GM11168 (cell line): ENCODE results near the gene AFF3.
"Not testable (repeated sequence)": the region's sequence is repeated elsewhere in the genome, so short reads cannot be mapped to it uniquely, and the experiment has no call there.

Experiments
- in situ Hi-C: fragments of 300-500 bp; cut with MboI; formaldehyde crosslinking; loops from one replicate; pipeline ENCODE4 v1.12.0; 2022; ENCODE audit warnings: low sequenced_read_pairs; ENCODE audit not compliant: unreplicated experiment

The AFF3 gene

GRCh38 chr2:99661761-99662160, 480.6 kb downstream of the AFF3 start:
- in situ Hi-C loops, result not testable (repeated sequence)

- in situ Hi-C loops, result no loop called here
These were observed 481.6 kb downstream of the AFF3 start for GRCh38 chr2:99660616-99661406.

- in situ Hi-C loops, result no loop called here
These were observed 482.5 kb downstream of the AFF3 start for GRCh38 chr2:99659874-99660273.

DNA sequence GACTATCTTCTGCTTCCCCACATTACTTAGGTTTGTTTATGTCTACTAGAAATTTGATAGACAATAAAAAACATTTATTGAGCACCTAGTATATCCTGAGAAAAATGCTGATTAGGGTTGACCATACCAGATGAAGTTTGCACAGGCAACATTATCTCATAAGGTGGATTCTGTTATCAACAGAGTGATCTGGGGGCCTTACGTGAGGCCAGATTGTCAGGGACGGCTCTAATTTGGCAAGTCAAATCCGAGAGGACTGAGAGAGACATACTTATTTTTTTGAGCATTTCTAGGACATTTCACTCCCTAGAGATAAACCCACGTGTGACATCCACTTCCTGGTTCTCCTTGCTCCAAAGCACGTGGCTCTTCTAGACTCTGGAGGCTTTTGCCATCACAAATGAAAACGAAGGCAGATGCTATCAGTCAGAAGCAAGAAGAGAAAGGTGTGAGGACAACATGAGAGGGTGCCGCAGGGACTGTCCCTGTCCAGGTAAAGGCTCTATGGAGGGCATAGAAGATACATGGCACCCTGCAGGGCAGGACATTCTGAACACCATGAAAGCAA, 484.6 kb downstream of the AFF3 start:
- in situ Hi-C loops, result no loop called here

GRCh38 chr2:99656994-99657393, 485.4 kb downstream of the AFF3 start:
- in situ Hi-C loops, result no loop called here

- in situ Hi-C loops, result no loop called here
These were observed 489.0 kb downstream of the AFF3 start for GRCh38 chr2:99653433-99653832.

- in situ Hi-C loops, result no loop called here
These were observed 489.5 kb downstream of the AFF3 start for GRCh38 chr2:99652862-99653261.

DNA sequence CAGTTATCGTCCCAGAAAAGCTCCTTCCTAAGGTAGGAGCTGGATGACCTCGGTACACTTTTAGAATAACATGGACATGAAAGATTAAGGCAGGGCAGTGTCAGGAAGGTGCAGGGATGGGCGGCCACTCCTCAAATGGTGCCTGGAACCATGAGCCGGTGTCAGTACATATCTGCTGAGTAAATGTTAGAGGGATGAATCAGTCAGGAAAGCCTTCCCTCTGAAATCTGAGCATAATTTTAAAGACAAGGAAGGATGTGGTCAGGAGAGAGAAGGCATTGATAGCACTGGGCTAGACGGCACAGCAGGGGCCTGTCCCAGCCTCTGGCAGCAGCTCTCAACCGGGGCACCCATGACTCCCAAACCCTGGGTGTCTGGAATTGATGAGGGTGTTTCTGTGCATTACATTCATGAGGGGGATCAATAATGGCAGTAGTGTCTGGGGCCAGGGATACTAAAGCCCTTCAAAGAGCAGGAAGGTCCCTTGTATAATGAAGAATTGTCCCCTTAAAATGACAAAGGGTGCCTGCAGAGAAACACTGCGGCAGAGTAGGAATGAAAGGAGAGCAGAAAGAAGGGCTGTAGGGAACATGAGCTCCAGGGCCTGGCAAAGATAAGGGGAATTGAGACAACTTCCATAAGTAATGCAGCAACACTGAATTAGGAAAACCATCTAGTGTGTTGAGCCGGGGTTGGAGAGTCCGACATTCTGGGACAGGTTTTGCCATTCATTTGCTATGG, 490.3 kb downstream of the AFF3 start:
- in situ Hi-C loops, result no loop called here

DNA sequence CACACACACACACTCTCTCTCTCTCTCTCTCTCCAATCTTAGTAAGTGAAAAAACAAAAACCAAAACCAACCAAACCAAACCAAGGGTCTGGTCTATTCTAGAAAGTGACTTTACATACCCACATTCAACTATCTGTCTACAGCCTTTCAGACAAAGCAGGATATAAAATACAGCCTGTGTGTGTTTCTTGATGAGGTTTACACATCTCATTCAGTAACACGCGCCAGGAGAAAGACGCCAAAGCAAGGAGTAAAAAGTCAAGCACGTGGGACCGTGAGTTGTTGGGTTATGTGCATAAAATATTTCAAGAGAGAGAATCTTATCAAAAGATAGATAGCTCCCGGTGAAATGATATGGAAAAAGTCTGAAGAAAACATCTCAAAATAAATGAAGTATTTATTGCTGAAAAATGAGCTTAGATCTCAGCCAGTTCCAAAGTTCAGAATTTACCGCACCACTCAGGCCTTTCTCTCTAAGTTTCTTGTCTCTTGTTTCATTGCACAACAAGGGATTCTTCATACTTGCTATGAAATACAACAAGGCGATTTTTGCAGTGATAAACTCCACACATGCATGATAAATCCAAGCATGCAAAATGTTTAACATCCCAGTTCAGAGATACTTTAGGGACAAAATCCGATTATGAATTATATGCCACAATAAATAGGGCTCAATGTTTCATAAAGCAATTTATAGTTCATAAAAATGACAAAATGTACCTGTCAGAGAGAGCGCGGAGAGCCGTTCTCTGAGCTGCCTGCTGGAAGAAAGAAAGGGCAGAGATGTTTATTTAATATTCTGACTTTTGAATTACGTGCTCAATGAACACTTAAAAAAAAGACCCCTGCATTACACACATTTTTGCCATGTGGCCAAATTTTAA, 493.2 kb downstream of the AFF3 start:
- in situ Hi-C loops, result no loop called here

DNA sequence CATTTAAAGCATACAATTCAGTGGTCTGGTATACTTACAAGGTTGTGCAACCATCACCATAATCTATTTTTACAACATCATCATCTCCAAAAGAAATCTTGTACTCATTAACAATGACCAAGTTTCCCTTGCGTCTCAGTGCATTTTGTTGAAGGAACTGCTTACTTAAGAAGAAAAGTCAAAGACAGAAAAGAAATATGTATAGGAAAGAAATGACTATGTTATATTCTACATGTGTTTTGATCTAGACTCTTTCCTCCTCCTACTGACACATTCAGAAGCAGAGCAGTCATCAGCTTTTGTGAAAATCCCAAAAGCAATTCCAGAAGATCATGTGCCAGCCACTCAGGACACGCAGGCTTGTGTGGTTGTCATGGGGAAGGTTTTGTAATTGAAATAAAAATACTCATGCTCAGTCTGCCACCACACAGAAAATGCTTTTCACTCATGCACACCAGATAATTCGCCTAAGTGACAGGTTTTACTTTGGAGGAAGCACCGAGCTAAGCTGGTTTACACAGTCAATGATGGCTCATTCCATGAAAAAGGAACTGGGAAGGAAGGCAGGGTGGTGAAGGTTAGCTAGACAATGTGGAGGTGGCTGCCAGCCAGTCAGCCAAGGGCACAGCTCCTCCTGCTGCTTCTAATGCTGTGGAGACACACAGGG, 494.1 kb downstream of the AFF3 start:
- in situ Hi-C loops, result no loop called here

- in situ Hi-C loops, result no loop called here
These were observed 496.4 kb downstream of the AFF3 start for GRCh38 chr2:99645960-99646359.

GRCh38 chr2:99644419-99644787, 498.0 kb downstream of the AFF3 start:
- in situ Hi-C loops, result no loop called here

DNA sequence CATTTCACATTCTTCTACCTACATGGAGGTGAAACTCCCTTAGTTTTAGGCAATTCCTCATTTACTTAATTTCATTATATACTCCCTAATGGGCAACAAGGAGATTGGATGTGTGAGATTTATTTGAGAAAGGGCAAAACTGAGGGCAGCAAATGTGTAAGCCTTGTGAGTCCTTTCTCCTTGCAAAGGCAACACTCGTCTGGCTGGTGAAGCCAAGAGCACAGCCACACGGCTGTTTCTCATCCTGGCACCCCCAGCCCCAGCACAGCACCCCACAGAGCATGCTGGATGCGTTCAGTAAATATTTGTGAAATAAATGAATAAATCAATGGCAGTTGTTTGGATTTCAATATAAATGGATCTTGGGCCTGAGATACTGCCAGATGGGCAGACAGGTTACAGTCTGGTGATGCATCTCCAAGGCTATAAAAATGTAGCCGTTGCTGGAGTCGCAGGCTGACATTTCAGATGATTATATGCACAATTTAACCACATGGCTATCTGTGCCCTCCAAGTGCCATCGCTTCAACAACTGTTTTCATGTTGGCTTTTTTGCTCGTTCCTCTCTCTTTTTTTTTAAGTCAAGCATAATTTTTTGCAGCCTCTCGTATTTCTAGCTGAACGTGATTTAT, 498.5 kb downstream of the AFF3 start:
- in situ Hi-C loops, result no loop called here

DNA sequence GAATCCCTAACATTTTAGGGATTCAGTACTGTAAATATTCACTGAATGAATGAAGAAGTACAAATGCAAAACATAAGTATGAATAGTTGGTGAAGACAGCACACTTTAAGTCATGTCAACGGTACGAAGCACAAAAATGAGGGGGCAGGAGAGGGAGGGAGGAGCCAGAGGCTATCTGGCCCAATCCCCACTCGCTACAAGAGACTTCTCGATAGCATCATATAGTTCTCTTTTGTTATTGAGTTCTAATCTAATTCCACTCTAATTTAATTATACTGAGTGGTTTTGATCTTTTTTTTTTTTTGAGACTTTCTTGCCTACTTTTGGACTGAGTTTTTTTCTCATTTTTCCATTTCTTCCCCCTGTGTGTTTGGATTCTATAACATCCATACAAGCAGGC, 500.4 kb downstream of the AFF3 start:
- in situ Hi-C loops, result no loop called here

DNA sequence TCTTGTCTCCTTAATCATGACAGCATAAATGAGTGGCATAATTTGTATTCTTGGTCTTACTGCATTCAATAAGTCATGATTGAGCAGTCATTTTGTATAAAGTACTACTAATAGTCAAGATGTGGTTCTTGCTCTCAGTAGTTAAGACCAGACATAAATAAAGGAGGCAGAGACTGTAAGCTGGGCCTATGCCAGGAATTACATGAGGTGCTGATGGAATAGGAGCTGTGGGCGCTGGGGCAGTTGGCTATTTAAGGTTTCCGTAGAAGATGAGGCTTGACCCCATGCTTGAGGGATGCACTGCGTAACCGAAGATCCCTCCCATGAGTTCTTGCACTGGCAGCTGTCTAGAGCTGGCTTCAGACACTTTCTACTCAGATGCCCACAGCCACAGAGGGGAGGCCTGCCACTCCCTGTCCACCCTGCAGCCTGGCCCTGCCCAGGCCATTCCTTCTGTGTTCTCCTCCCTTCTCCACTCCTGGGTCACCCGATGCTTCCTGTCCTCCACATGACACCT, 501.7 kb downstream of the AFF3 start:
- in situ Hi-C loops, result no loop called here

- in situ Hi-C loops, result no loop called here
These were observed 503.6 kb downstream of the AFF3 start for GRCh38 chr2:99638791-99639190.

GRCh38 chr2:99637159-99637697, 505.2 kb downstream of the AFF3 start:
- in situ Hi-C loops, result no loop called here

GRCh38 chr2:99636144-99637034, 506.0 kb downstream of the AFF3 start:
- in situ Hi-C loops, result no loop called here
